GM18519 (cell line): ENCODE results near the gene ARSI.
"Not testable (repeated sequence)": the region's sequence is repeated elsewhere in the genome, so short reads cannot be mapped to it uniquely, and the experiment has no call there.

ENCODE experiments used
- ATAC-seq: cut with Tn5 transposase; IDR thresholded peaks from one replicate; pipeline ENCODE4 v1.9.1; 2021; ENCODE audit warnings: mild to moderate bottlenecking, moderate library complexity; ENCODE audit not compliant: unreplicated experiment, low FRiP score

Gene ARSI

GRCh38 chr5:150252489-150252888 lies 50.2 kb downstream of the ARSI start:
- no peak for ATAC-seq

GRCh38 chr5:150251504-150251903 lies 51.2 kb downstream of the ARSI start:
- no peak for ATAC-seq

- ATAC-seq, result no peak
These were observed 53.0 kb downstream of the ARSI start for GRCh38 chr5:150249744-150250143.

- ATAC-seq, result no peak
These were observed 53.8 kb downstream of the ARSI start for GRCh38 chr5:150248946-150249345.

GRCh38 chr5:150248493-150248892 lies 54.2 kb downstream of the ARSI start:
- not testable (repeated sequence) for ATAC-seq

- no peak for ATAC-seq
These were observed 55.0 kb downstream of the ARSI start for GRCh38 chr5:150247726-150248125.

DNA sequence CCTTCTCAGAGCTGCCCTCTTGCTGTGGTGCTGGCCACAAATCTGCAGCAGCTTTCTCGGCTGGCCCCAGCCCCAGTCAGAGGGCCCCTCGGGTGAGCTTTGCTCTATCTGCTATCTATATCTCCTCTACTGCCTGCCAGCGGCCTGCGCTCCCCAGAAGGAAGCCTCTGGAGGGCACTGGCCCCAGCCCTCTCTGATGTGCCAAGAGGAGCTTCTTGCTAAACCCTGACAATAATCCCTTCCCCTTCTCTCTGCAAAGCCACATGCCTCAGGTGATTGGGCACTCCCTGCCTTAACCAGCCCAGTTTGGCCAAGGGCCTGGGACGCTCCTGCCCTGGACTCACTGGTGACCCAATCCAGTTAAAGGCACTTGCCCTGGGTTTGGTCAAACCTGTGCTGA lies 55.9 kb downstream of the ARSI start:
- no peak for ATAC-seq

- no peak for ATAC-seq
These were observed 56.3 kb downstream of the ARSI start for GRCh38 chr5:150246429-150246828.
